ENCODE results near the gene PCBP3. TPM values are rescaled to one million over a fixed set of nuclear protein-coding genes. Genes with fewer than 3 reads are reported as not detected.

Gene PCBP3
- total RNA-seq, 2 experiments from 2014 or later = 3.4 to 3.8 TPM

DNA sequence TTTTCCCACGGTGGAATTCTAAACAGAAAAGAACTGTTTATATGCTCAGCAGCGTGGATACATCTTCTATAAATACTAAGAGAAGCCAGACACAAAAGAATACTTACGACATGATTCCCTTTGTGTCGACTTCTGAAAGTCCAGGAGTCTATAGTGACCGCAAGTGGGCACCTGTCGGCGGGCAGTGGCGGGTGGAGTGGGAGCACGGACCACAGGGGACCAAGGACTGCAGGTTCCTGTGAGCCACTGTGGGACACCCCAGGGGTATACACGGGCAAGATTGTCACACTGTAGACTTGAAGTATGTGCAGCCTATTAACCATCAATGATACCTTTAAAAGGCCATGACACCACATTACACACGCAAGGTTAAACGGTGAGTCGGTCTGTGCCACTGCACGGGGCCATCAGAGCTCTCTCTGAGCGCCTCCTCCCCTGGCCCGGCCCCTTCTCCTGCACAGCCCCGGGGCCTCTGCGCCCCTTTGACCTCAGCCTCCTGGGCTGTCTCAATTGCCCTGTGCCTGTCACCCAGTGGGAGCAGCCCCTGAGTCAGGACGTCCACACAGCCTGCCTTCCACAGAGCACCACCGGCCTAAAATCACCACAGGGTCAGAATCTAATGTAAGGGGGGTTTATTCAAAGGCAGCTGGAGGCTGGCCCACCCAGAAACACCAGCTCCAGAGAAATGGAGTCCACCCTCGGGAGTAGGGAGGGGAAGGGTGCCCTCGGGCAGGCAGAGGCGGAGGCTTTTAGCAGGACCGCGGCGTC lies 248.0 kb downstream of the PCBP3 start:
- Histone ChIP-seq H3K9me3 (ENCODE audit: control insufficient read depth in 1 of 2, insufficient read depth in 1 of 2, low read length in 2 of 2) (no peaks in the 10 kb centered on the region), H3K4me1 (ENCODE audit: insufficient read depth, low read length) (peaks cover 74% of the 10 kb centered on the region), H3K4me3 (ENCODE audit: low read length) (no peak overlapping the region), H3K27me3 (ENCODE audit: control insufficient read depth in 1 of 2, insufficient read depth in 2 of 2, low read length in 2 of 2) (no peaks in the 10 kb centered on the region), H3K36me3 (ENCODE audit: insufficient read depth, low read length) (no peaks in the 10 kb centered on the region), H3K27ac (ENCODE audit: low read depth in 1 of 2, low read length in 2 of 2) (no peak overlapping the region)
- ChIA-PET POLR2A (no interaction called here), CTCF (no interaction called here)
- Mint-ChIP-seq H3K4me1 (ENCODE audit: low read depth) (peaks cover 65% of the 10 kb centered on the region), H3K9me3 (no peaks in the 10 kb centered on the region), H3K36me3 (ENCODE audit: low read depth) (no peaks in the 10 kb centered on the region), H3K27ac (peak overlapping the region; percentile 82), H3K27me3 (no peaks in the 10 kb centered on the region), H3K4me3 (peak overlapping the region; percentile 62)
- DNase-seq (no peak), ATAC-seq (ENCODE audit: poor library complexity) (no peak)
- TF ChIP-seq, protein P1, sequence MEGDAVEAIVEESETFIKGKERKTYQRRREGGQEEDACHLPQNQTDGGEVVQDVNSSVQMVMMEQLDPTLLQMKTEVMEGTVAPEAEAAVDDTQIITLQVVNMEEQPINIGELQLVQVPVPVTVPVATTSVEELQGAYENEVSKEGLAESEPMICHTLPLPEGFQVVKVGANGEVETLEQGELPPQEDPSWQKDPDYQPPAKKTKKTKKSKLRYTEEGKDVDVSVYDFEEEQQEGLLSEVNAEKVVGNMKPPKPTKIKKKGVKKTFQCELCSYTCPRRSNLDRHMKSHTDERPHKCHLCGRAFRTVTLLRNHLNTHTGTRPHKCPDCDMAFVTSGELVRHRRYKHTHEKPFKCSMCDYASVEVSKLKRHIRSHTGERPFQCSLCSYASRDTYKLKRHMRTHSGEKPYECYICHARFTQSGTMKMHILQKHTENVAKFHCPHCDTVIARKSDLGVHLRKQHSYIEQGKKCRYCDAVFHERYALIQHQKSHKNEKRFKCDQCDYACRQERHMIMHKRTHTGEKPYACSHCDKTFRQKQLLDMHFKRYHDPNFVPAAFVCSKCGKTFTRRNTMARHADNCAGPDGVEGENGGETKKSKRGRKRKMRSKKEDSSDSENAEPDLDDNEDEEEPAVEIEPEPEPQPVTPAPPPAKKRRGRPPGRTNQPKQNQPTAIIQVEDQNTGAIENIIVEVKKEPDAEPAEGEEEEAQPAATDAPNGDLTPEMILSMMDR (IDR thresholded peaks at IDR 0.05) = no peak
- intact Hi-C loops (cut with DNase I, micrococcal nuclease) = loop anchor here in 1 of 2 experiments (1.0 kb wide), 1 partner anchor 11 kb away; no protein-coding TSS in a partner anchor

DNA sequence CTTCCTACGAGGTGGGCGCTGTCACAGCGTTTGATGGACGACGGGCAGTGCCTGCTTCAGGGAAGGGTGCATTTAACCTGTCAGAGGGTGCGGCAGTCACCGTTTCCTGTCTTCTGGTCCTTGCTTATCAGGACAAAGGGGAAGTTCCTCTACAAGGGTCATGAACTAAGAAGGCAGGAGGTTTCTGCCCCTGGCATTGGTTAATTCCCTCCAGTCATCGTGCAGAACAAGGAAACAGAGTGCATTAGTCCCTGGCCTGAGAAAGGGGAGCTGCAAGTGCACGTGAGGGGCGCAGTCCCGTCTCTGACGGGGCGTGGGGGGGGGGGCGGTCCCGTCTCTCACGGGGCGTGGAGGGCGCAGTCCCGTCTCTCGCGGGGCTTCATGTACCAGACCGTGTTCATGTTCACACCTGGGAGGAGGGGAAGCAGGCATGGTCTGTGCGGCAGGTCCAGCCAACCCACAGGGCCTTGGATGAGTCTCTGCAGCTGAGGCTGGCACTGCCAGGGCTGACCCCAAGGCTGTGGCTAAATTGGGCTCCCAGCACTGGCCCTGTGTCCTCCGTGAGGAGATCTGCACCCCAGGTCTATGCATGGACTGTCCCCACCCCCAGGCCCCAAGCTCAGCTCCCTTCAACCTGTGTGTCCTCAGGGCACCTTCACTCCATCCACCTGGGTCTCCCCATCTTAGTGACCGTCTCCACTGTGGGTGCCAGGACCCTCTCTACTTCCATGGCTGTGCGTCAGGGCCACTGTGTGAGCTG lies 248.8 kb downstream of the PCBP3 start:
- Mint-ChIP-seq H3K9me3 (no peaks in the 10 kb centered on the region), H3K27ac (peak overlapping the region; percentile 82), H3K36me3 (ENCODE audit: low read depth) (no peaks in the 10 kb centered on the region), H3K4me1 (ENCODE audit: low read depth) (peaks cover 58% of the 10 kb centered on the region), H3K4me3 (peak overlapping the region; percentile 64), H3K27me3 (no peaks in the 10 kb centered on the region)
- DNase-seq (peak in 6 of 14 experiments; percentile 11 to 56 (median 36)), ATAC-seq (ENCODE audit: poor library complexity) (peak; percentile 51)
- Histone ChIP-seq H3K27me3 (ENCODE audit: control insufficient read depth in 1 of 2, insufficient read depth in 2 of 2, low read length in 2 of 2) (no peaks in the 10 kb centered on the region), H3K4me1 (ENCODE audit: insufficient read depth, low read length) (peaks cover 66% of the 10 kb centered on the region), H3K9me3 (ENCODE audit: control insufficient read depth in 1 of 2, insufficient read depth in 1 of 2, low read length in 2 of 2) (no peaks in the 10 kb centered on the region), H3K4me3 (ENCODE audit: low read length) (no peak overlapping the region), H3K27ac (ENCODE audit: low read depth in 1 of 2, low read length in 2 of 2) (no peak overlapping the region), H3K36me3 (ENCODE audit: insufficient read depth, low read length) (no peaks in the 10 kb centered on the region)
- ChIA-PET POLR2A (no interaction called here), CTCF (no interaction called here)
- TF ChIP-seq, protein P1 (IDR thresholded peaks at IDR 0.05) = no peak
- intact Hi-C loops (cut with DNase I, micrococcal nuclease) = loop anchor here in 1 of 2 experiments (1.0 kb wide), 1 partner anchor 12 kb away; no protein-coding TSS in a partner anchor

DNA sequence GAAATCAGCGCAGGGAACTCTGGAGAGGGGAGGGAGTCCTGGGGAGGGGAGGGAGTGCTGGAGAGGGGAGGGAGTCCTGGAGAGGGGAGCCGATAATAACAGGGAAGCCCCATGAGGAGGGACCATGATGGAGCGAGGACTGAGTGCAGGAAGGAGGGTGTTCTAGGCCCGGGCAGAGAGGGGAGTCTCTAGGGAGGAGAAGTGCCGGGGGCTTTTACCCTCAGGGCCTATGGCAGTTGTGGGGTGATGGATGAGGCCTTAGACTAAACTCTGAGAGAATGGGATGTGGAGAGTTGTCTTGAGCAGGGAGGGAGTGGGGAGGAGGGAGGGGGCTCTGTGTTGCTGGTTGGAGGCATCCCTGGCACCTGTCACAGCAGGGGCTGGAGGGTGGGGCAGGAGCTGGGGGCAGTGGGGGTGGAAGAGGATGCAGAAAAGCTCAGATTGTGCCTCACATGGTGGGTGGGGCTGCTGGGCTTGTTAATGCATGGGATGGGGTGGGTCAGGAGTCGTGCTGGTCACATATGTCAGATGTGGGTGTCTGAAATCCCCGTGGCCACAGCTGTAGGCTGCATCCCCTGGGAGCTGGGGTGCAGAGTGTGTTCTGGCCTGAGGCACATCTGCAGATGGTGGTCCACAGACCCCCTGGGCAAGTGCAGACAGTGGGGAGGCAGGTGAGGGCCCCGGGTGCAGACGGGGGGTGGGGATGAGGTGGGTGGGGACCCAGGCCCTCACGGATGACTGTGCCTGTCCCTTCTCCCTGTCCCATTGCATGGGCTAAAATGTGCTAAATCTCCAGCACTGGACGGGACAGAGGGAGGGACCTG lies 249.6 kb downstream of the PCBP3 start:
- Histone ChIP-seq H3K4me1 (ENCODE audit: insufficient read depth, low read length) (peaks cover 59% of the 10 kb centered on the region), H3K4me3 (ENCODE audit: low read length) (no peak overlapping the region), H3K27ac (ENCODE audit: low read depth in 1 of 2, low read length in 2 of 2) (no peak overlapping the region), H3K27me3 (ENCODE audit: control insufficient read depth in 1 of 2, insufficient read depth in 2 of 2, low read length in 2 of 2) (no peaks in the 10 kb centered on the region), H3K36me3 (ENCODE audit: insufficient read depth, low read length) (no peaks in the 10 kb centered on the region), H3K9me3 (ENCODE audit: control insufficient read depth in 1 of 2, insufficient read depth in 1 of 2, low read length in 2 of 2) (no peaks in the 10 kb centered on the region)
- Mint-ChIP-seq H3K4me1 (ENCODE audit: low read depth) (peaks cover 51% of the 10 kb centered on the region), H3K9me3 (no peaks in the 10 kb centered on the region), H3K4me3 (no peak overlapping the region), H3K27me3 (no peaks in the 10 kb centered on the region), H3K27ac (no peak overlapping the region), H3K36me3 (ENCODE audit: low read depth) (no peaks in the 10 kb centered on the region)
- DNase-seq (no peak), ATAC-seq (ENCODE audit: poor library complexity) (no peak)
- TF ChIP-seq, protein P1 (IDR thresholded peaks at IDR 0.05) = no peak
- CTCF ChIA-PET = no interaction called here
- intact Hi-C loops (cut with DNase I, micrococcal nuclease) = loop anchor here in 1 of 2 experiments (1.0 kb wide), 1 partner anchor 13 kb away; no protein-coding TSS in a partner anchor
- POLR2A ChIA-PET = no interaction called here

Data from CD4-positive, alpha-beta T cell (primary cell).